SHP77 (cell line): ENCODE measurements around the gene CERS6.

Source experiments
- DNase-seq, 2 experiments: peaks; one replicate each; lab custom pipeline; 2025; lab: John Stamatoyannopoulos, UW

The CERS6 gene

DNA sequence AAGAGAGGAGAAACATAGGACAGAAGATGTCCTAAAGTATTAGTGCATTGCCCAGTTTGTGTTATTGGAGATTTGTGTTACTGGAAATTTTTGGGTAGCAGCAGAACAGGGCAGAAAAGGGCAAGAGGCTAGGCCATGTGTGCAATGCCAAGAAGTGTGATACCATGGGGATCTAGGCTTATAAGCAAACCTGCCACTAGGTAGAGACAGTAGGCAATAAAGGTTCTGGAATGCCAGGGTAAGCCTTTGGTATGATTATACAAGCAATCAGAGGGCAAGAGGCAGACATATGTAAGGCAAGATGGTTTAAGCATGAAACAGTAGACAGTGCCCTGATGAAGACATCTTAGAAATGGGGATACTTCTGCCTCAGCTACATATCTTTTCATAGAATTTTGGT, 12.3 kb upstream of the CERS6 start:
- no peak for DNase-seq

DNA sequence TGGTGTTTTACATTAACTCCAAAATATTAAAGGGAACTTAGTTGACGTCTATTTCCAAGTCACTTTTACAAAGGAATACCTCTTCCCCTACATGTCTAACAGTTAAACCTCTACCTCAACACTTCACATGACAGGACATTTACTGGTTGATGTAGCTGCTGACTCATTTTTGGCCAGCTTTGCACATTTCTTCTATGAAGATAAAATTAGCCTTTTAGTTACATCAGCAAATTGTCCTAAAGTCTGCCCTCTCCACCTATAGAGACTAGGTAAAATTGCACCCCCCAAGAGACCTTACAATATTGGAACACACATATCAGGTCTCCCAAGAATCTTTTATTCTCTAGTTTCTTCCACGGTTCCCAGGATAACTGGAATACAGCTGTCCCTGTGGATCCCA, 10.1 kb upstream of the CERS6 start:
- DNase-seq = no peak

DNA sequence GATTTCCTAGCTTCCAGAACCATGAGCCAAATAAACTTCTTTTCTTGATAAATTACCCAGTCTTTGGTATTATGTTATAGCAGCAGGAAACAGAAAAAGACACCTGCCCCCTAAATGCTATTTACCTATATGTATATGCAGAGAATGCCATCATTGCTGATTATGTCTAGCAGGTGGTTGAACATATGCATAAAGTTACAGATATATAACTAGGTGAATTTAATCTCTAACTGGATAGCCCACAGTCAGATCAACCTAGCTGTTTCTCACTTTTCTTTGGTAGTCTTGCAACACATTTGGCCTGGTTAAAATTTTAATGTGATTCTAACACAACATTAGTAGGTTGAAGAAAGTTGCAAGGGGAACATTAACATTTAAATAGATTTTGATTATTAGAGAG, 7.1 kb upstream of the CERS6 start:
- DNase-seq = no peak

DNA sequence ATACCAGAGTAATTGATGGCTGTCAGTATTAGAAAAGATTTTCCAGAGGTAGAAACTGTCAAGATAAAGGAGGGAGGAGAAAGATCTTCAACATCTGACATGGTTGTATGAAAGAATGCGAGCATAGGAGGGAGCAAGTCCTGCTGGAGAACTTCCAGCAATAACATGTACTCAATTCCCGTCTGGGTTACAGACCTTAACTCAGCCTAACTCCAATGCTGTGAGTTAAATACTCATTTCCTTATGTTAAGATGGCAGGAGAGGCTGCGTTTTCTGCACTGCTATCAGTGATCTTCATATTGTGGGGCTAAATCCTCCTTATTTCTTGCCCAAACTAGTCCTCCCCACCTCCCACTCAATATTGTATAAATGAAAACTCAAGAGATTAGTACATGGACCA, 6.7 kb upstream of the CERS6 start:
- DNase-seq = no peak

DNA sequence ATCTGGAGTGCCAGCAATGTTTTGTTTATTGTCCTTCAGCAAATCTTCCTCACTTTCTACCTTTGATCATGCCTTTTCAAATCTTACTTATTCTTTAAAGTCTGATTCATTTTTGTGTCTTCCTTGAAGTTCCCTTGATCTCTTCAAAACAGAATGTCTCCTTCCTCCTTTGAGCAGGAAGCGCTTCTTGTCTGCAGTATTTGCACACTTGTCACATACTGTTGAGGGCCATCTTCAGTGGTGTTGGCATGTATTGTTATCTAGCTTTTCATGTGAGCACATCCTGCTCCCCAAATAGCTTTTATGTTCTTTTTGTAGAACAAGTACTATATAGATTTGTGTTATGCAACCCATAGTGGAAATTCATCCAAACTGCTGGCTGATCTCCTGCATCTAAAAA, 5.9 kb upstream of the CERS6 start:
- no peak for DNase-seq

DNA sequence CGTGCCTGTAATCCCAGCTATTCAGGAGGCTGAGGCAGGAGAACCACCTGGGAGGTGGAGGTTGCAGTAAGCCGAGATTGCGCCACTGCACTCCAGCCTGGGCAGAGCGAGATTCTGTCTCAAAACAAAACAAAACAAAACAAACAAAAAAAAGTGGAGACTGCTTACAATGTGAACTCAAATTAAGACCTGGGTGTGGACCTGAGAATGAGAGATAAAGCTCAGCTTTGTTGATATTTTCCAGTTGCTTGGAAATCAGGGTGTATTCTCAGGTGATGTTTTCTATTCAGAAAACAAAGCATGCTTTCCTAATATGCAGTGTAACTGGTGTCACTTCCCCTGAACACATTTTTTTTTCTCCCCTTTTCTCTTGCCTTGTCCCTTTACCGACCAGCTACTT, 5.3 kb upstream of the CERS6 start:
- no peak for DNase-seq

DNA sequence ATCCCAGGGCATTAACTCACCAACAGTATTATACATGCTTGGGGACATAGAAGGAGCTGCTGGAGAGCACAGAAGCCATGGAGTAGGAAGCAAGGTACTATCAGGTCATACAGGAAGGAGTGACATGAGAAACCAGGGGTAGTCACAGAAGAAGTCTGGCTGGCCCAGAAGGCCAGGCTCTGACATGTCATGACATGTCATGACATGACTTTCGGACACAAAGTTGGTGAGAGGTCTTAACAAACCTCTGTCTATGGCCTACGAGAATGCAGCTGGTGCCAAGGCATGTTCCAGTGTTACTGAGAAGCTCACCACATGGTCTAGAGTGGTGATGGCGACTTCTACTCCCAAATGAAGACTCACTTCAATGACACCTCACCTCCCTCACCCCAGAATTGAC, 3.3 kb upstream of the CERS6 start:
- DNase-seq = no peak

DNA sequence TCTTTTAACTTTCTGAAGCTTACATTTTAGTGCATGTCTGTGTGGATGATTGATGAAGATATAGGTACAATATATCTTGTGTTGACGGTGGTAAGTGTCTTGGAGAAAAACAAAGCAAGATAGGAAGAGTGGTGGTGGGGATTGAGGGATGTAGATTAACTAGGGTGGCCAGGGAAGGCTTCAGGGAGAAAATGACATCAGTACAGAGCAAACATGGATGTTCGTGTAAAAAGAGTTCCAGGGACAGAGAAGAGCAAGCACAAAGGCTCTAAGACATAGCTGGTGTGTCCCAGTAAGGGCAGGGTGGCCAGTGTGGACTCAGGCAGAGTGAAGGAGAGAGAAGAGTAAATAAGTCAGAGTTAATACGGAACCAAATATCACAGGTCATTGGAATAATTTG, 2.7 kb upstream of the CERS6 start:
- no peak for DNase-seq

DNA sequence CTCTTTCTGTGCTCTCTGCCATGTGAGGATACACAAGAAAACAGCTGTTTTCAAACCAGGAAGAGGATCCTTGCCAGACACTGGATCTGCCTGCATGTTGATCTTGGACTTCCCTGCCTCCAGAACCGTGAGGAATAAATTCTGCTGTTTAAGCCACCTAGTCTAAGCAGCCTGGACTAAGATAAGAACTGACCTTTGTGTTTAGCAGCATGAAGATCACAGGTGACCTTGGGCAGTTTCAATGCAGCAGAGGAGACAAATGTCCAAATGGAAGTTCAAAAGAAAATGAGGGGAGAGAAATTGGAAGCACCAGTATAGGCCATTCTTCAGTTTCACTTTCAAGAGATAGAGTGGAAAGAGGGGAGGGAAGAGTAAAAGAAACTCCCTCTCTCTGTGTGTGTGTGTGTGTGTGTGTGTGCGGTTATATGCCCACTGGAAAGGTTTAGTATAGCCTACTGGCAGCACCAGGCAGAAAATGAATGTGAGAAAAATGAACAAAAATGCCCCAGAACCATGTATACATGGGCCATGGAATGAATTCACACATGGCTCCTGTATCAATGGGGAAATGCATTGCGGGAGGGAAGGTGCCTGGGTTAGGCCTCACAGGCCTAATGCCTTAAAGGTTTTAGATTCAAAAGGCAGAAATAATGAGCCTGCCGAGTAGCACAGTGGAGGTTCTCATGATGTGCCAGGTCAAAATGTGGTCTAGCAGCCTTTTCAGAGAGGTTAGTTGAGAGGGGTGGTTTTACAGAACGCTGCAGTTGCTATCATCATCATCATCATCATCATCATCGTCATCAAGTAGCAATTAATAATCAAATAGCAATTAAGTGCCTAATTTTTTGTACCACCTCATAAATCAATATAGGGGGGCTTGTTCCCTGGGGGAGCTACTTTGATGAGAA, 1.1 kb upstream of the CERS6 start:
- no peak for DNase-seq

DNA sequence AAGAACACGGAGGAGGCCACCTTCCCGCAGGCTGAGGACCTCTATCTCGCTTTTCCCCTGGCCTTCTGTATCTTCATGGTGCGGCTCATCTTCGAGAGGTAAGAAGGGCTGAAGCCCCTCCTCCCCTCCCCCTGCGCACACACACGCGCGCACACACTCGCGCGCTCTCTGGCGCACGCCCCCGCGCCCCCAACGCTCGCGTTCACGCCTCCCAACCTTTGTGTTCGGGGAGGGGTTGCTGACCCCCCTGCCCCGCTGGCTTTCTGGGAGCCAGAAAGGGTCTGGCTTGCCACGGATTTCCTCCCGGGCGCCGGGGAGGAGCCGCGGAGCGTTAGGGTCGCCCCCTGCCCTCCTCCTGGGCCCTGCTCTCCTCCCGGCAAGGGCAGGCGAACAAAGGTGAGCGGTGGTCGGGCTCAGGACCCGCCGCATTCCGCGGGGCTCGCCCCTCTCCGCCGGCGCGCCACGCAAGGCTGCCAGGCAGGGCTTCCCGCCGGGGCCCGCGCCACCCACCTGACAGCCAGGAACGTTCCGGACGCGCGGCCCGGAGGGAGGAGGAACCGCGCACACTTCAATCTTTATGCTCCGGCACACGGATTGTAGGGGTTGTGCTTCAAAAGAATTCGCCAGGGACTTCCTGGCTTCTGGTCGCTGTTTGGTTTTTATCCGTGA, 583 bp downstream of the CERS6 start:
- DNase-seq = peak in 1 of 2 experiments; percentile 24

DNA sequence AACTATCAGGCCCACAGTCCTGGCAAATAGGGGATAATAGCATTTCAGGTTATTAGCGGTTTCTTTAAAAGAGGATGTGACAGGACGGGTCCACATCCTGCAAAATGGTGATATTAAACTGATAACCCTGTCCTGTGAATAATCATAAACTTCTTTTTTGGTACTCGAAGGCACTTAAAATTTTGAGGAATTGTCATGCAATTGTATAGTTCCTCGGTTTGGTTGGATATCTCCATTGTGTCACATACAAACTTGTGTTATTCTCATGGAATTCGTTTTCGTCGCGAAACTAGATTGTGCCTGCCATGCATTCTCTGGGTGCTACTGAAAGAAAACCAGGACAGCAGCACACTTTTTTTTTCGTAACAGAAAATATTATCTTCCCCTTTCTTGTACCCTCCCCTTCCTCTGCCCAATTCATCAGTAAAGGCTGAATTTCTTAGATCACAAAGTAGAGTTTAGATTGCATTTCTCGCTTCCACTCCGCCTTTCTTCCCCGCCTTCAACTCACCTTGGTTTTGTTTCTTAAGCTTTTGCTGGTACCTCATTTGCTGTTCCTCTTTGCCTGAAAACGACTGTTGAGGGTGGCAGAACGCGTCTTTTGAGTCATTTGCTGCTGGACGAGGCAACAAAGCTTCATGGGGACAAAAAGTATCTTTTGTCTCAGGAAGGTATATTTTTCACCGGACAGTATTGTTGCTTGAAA, 1.3 kb downstream of the CERS6 start:
- no peak for DNase-seq

DNA sequence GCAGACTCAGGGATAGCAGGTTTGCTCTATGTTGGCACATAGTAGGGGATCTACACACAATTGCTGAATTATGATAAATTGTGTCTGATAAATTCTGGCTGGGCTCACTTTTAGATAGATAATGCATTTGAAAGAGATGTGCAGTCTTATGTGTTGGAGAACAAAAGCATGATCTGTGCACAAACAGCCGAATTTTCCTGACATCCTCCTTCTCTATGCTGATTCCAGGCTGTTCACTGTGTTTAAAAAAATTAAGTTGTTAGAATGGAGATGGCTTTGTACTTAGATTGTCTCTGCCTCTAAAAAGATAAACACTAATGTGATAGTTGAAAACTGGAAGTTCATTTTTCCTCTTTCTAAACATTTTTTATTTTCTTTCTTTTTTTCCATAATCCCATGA, 2.1 kb downstream of the CERS6 start:
- no peak for DNase-seq

DNA sequence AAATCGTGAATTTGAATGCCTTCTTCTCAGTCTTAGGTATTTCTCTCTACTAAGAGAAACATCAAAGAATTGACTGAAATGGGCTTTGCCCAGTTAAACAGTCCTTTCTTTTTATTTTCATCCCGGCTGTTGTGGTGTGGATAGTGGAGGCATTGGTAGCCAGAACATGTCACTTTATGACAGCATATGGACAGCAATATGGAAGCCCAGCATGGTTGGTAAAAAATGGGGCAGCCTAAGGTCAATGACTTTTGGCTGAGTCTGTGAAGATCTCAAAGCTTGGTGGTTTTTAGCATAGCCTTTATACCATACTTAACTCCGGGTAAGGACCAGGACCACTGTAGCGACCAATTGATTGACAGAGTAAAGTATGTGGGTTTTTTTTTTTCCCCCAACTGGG, 3.2 kb downstream of the CERS6 start:
- DNase-seq = no peak

DNA sequence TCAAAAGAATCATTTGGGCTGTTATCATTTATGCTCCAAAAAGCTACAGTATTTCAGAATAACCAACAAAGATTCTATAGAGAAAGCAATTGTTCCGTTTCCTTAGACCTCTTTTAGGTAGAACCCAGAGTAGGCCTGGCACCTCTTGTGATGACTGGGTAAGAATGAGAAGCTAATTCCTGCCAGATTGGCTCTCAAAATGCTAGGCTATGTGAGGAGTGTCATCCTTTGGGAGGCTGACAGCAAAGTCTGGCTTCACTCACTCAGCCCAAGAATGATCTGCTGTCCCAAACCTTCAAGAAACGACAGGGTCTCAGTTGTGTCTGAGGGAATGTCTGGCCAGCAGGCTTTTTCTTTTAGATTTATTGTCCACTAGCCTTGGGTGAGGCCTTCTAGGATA, 4.5 kb downstream of the CERS6 start:
- DNase-seq = no peak

DNA sequence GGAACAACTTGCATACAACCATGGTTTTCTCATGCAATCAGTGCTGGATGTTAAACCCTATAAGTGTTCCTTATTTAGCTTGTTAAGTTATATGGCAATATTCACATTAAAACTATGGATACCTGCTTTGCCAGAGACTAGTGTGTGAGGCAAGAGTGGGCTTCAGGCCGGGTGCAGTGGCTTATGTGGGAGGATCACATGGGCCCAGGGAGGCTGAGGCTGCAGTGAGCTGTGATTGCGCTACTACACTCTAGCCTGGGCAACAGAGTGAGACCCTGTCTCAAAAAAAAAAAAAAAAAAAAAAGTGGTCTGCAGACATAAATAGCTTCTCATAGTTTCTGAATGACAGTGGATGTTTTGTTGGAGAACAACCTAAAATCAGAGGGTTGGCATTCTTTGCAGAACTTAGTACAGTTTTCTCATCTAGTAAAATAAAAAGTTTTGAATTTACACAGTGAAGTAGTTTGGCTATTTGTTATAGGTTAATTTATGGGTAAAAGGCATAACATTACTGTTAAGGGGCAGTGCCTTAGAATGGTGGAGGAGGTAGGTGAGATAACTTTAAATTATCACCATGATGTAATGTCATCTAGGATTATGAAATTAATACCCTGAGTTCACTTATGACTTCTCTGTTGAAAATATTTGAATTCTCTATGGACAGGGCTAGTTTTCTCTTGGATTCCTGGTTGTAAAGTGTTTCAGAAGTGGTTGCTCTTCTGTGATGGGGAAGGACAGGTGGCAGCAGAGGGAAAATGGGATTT, 5.3 kb downstream of the CERS6 start:
- DNase-seq = no peak

DNA sequence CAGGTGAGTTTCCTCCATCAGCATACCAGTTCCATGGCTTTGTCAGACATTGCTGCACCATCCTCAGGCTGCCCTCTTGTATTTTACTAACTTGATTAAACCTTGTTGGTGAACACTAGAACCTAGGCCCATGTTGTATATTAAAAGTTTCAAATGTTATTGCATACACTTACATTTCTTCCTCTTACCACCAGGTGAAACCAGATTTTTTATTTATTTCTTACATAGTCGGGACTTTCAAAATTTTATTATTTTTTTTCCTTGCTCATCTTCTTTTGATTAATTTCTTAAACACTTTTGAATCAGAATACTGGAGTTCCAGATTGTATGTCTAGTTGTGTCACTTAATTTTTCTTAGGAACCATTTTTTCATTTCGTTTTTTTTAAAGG, 5.9 kb downstream of the CERS6 start:
- no peak for DNase-seq

DNA sequence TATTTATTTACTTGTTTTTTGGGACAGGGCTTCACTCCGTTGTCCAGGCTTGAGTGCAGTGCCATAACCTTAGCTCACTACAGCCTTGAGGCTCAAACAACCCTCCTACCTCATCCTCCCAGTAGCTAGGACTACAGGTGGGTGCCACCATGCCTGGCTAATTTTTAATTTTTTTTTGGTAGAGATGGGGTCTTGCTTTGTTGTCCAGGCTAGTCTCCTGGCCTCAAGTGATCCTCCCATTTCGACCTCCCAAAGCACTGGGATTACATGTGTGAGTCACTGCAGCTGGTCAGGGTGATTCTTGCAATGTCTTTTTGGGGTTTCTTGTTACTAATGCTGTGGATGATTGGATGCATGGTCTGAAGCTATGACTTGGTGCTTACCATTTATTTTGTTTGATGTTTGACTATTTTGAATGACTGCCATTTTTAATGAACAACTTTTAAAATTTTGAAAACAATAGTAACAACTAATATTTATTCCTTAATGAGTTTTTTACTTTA, 6.5 kb downstream of the CERS6 start:
- DNase-seq = no peak

DNA sequence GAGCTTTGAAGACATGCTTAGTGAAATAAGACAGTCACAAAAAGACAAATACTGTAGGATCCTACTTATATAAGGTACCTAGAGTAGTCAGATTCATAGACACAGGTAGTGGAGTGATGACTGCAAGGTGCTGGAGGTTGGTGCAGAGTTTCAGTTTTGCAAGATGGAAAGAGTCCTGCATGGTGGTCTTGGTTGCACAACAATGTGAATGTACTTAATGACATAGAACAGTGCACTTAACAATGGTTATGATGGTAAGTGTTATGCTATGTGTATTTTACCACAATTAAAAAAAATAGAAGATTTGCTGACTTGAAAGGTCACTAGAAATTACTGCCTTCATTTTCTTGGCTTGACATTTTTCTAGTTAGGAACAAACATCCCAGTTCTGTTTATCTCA, 9.5 kb downstream of the CERS6 start:
- no peak for DNase-seq

DNA sequence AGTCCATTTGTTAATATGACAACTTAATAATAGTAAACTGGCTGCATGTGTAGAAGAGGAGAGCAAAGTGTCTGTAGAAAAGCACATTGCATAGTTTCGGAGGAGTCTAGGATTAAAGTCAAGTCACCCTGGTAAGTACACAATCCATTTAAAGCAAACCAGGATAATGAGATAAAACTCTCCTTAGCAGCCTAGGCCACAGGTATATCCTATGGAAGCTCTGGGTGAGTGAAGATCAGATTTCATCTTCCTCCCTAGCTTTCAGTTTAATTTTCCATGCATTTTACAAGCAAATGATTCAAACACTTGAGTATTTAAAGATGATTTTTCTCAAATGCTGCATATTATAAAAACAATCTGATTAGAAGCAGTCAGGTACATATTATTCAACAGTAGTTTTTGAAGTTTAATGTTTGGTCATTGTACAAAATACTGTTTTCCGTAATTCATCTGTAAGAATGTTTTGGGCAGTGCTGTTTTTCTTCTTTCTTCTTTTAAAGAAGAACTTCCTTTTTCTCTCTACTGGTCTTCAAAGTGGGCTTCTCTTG, 10.2 kb downstream of the CERS6 start:
- DNase-seq = no peak

DNA sequence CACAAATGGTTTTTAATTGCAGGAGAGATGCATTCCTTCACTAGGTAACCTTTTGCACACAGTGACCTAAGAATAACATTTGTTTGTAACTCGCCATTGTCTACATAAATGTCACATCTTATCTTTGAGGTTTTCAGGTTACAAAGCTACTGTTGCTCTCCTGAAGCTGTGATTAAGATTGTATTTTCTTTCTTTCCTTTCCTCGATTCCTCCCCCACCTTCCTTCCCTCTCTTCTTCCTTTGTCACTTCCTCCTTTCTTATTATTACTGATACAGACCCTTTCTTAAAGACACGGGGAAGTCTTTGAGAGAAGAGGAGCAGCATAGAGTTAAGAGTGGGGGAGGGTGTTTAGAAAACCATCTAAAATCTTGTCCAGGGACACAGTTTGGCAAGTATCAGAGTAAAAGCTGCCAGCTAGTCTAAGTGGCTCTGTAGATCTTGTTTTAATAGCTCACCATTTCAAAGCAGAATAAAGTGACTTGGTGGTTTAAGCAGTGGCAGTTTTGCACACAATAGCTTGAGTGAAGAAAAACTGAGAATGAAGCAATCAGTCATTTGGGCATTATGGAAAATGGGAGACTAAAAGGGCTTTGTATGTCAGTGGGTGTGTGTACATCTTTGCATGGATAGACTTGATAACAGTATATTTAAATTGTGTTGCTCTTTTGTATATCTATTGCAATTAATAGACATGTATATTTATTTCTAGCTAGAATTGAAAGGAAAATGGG, 10.9 kb downstream of the CERS6 start:
- no peak for DNase-seq

DNA sequence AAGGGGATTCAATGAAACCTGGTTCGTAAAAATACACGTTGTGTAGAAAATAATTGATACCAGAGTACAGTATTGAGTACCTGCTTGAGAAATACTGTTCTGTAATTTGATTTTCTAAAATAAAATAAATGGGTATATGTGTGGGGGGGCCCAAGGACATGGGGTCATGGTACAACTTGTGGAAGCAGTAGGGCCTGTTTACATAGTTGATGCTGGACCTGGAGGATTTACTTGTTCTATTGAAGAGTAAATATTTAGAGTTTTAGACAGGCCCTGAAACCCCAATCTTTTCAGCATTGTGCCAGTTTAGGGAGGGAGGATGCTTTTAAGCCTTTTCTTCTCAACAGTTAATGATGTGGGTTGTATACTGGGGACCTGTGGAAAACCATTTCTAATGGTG, 11.7 kb downstream of the CERS6 start:
- no peak for DNase-seq
